Thyroid gland (tissue), 4 donors: ENCODE results near the gene USP51. TPM values are rescaled to one million over a fixed set of nuclear protein-coding genes. Genes with fewer than 3 reads are reported as not detected.
"Not testable (repeated sequence)": the region's sequence is repeated elsewhere in the genome, so short reads cannot be mapped to it uniquely, and the experiment has no call there.

Experiments
- DNase-seq, 2 donors: peaks; one replicate each; pipeline ENCODE4 v3.0.0-alpha.2; 2019
- H3K27ac ChIP-seq, 3 donors: fragments of 200-600 bp; sonication (generic); 1 replicate in 2 of 3; 2 replicates in 1 of 3; pipeline ENCODE4 v1.5.1; 2016 to 2019; ENCODE audit warnings: mild to moderate bottlenecking in 1 of 3, moderate library complexity in 1 of 3
- H3K27me3 ChIP-seq: fragments of 200-600 bp; sonication (generic); one replicate; pipeline ENCODE4 v1.5.1; 2019
- H3K36me3 ChIP-seq, 2 donors: fragments of 200-600 bp; sonication (generic); one replicate each; pipeline ENCODE4 v1.5.1; 2016 to 2019
- H3K4me1 ChIP-seq, 2 donors: fragments of 200-600 bp; sonication (generic); one replicate each; pipeline ENCODE4 v1.5.1; 2017 to 2019
- H3K4me3 ChIP-seq, 3 donors: fragments of 200-600 bp; sonication (generic); replicated peaks in 1 of 3; 1 replicate in 2 of 3; 2 replicates in 1 of 3; pipeline ENCODE4 v1.5.1; 2016; ENCODE audit warnings: mild to moderate bottlenecking in 1 of 3
- H3K9me3 ChIP-seq: fragments of 200-600 bp; sonication (generic); one replicate; pipeline ENCODE4 v1.5.1; 2017
- CTCF ChIP-seq, 6 experiments: fragments of 200-600 bp in 3 of 6; fragments of 450-650 bp in 3 of 6; sonication (generic) in 3 of 6; IDR thresholded peaks; one replicate each; pipeline ENCODE4 v1.5.1; 2016 to 2019; ENCODE audit warnings: antibody characterized with exemption in 6 of 6, mild to moderate bottlenecking in 2 of 6, inconsistent platforms in 1 of 6, moderate library complexity in 1 of 6
- POLR2A ChIP-seq, 2 donors: fragments of 450-650 bp; IDR thresholded peaks; one replicate each; pipeline ENCODE4 v1.6.1; 2017; ENCODE audit warnings: antibody characterized with exemption in 2 of 2, mild to moderate bottlenecking in 2 of 2, moderate library complexity in 1 of 2
- WGBS, 2 donors: methylation state at CpG; one replicate each; pipeline ENCODE4 v1.1.5; 2017; 5-methylcytosine and 5-hydroxymethylcytosine counted together
- intact Hi-C: fragments of 100-400 bp; cut with DNase I; formaldehyde crosslinking; loops from one replicate; pipeline ENCODE4 v1.15.1; 2023
- microRNA-seq: library from miRNA; unstranded; fragments of <30 nt; microRNA quantifications from one replicate; pipeline ENCODE4, GENCODE V29; 2016
- small RNA-seq: library from RNA; depleted of rRNA; stranded (forward); fragments of <200 nt; gene quantifications from one replicate; pipeline ENCODE3, GENCODE V24; 2016
- total RNA-seq, 4 donors: library from RNA; depleted of rRNA; stranded (reverse); fragments of >200 nt; gene quantifications; one replicate each; pipeline ENCODE4 v1.2.3, GENCODE V29; 2016

Gene USP51
- total RNA-seq, 4 donors from 2014 or later: 5.5 to 12.7 (median 8.5) TPM

- DNase-seq: no peak
- intact Hi-C loops: no loop called here
- H3K27me3 ChIP-seq: no peaks in the 10 kb centered on the region
- TF ChIP-seq POLR2A (IDR thresholded peaks at IDR 0.05) (no peak), CTCF (IDR thresholded peaks at IDR 0.05) (no peak)
- H3K4me1 ChIP-seq: no peaks in the 10 kb centered on the region
- H3K4me3 ChIP-seq: no peak overlapping the region
- 30 to 34% methylated on average over 2 of the region's 2 CpGs for WGBS, 2 donors
- H3K9me3 ChIP-seq: no peaks in the 10 kb centered on the region
- no peak overlapping the region for H3K27ac ChIP-seq
- no peaks in the 10 kb centered on the region for H3K36me3 ChIP-seq
These were observed 38.5 kb downstream of the USP51 start for GRCh38 chrX:55451141-55451540.

DNA sequence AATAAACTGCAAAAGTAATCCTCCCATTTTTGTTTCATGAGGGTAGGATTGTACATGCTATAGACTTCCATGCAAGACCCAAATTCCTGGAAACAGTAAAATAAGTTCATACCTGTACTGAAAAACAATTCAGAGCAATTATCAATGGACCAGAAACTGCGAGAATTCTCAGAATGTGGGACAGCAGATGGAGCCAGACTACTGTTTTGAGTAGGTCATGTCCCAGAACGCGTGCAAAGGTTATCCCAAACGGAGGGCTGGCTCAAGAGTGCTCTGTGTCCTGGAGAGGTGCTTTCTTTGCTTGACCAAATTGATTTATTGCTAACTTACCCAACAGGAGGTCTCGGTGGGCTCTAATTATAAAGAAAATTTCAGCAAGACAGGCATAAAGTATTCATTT, 39.4 kb downstream of the USP51 start:
- peak; percentile 29 to 32 for DNase-seq
- H3K27me3 ChIP-seq: no peaks in the 10 kb centered on the region
- 2 to 9% methylated on average over 5 of the region's 5 CpGs for WGBS, 2 donors
- H3K4me1 ChIP-seq: no peaks in the 10 kb centered on the region
- no peaks in the 10 kb centered on the region for H3K9me3 ChIP-seq
- intact Hi-C loops: no loop called here
- no peak overlapping the region for H3K27ac ChIP-seq
- TF ChIP-seq POLR2A (IDR thresholded peaks at IDR 0.05) (no peak), CTCF (IDR thresholded peaks at IDR 0.05) (peak in 3 of 6 experiments; percentile 37 to 48 (median 47))
- H3K4me3 ChIP-seq: no peak overlapping the region
- H3K36me3 ChIP-seq: no peaks in the 10 kb centered on the region

- DNase-seq, H3K9me3 ChIP-seq, H3K27ac ChIP-seq, H3K36me3 ChIP-seq, intact Hi-C loops, H3K4me3 ChIP-seq, H3K27me3 ChIP-seq, H3K4me1 ChIP-seq: not testable (repeated sequence)
- no CpG with 5 or more reads among the region's 5 CpGs for WGBS, 2 donors
These were observed 46.2 kb downstream of the USP51 start for GRCh38 chrX:55443468-55443867.

Small RNA genes lying within 50 kb of the gene (microRNA-seq; reads per million reads assigned to microRNA genes)
- not detected for gene MIR4536-1
- not detected for gene MIR4536-2

Small RNA genes lying within 50 kb of the gene (small RNA-seq; reads per million reads assigned to genes)
- gene MIR4536-2: not detected

Other genes with a start within 250 kb of the USP51 start
- not detected for gene PAGE3, start 224.9 kb downstream of the USP51 start, total RNA-seq
- gene MAGEH1, start 37.7 kb downstream of the USP51 start, total RNA-seq: 10 to 100 TPM; 34.5 to 74.0 (median 54.4) TPM
- not detected for gene FOXR2, start 133.6 kb upstream of the USP51 start, total RNA-seq
- 10 to 100 TPM; 24.3 to 38.9 (median 35.0) TPM for gene RRAGB, start 227.9 kb upstream of the USP51 start, total RNA-seq